ENCODE data around the gene NOL4L.

The NOL4L gene

GRCh38 chr20:32565735-32566032 is 19.4 kb downstream of the NOL4L start:
- Histone ChIP-seq H2AFZ (ENCODE audit: low read depth, low read length, severe bottlenecking) (no peak overlapping the region), H3F3A (ENCODE audit: insufficient read depth) (no peaks in the 10 kb centered on the region), H3K9ac (ENCODE audit: low read length) (no peak overlapping the region), H3K27ac (ENCODE audit: low read depth, low read length) (no peak overlapping the region), H3K36me3 (ENCODE audit: low read length) (no peaks in the 10 kb centered on the region), H3K27me3 (ENCODE audit: low read length) (no peaks in the 10 kb centered on the region), H3K79me2 (ENCODE audit: insufficient read depth, low read length) (no peaks in the 10 kb centered on the region), H3K9me3 (ENCODE audit: insufficient read depth, low read length) (no peaks in the 10 kb centered on the region), H4K20me1 (ENCODE audit: low read depth, low read length) (no peaks in the 10 kb centered on the region), H3K9me2 (replicated peaks; ENCODE audit: insufficient read depth, low read length) (no peaks in the 10 kb centered on the region), H3K4me3 (ENCODE audit: insufficient read depth, low read length, poor library complexity, severe bottlenecking) (no peak overlapping the region), H3K4me2 (ENCODE audit: low read depth, low read length, poor library complexity, severe bottlenecking) (no peak overlapping the region)
- TF ChIP-seq CTCF (IDR thresholded peaks at IDR 0.05; ENCODE audit: insufficient read depth, low read length, poor library complexity, severe bottlenecking) (no peak), EZH2phosphoT487 (conservative IDR thresholded peaks at IDR 0.05; ENCODE audit: low read length) (no peak)

GRCh38 chr20:32564921-32565734 is 20.0 kb downstream of the NOL4L start:
- H3K36me3 ChIP-seq (ENCODE audit: low read length), result no peaks in the 10 kb centered on the region

GRCh38 chr20:32564440-32564839 is 20.7 kb downstream of the NOL4L start:
- no peak overlapping the region for H3K27ac ChIP-seq (ENCODE audit: low read depth, low read length)
- no peaks in the 10 kb centered on the region for H3K9me2 ChIP-seq (replicated peaks; ENCODE audit: insufficient read depth, low read length)
- H3F3A ChIP-seq (ENCODE audit: insufficient read depth), result no peaks in the 10 kb centered on the region
- H3K9me3 ChIP-seq (ENCODE audit: insufficient read depth, low read length), result no peaks in the 10 kb centered on the region
- no peak overlapping the region for H2AFZ ChIP-seq (ENCODE audit: low read depth, low read length, severe bottlenecking)
- no peak for TF ChIP-seq EZH2phosphoT487 (conservative IDR thresholded peaks at IDR 0.05; ENCODE audit: low read length)
- no peak for TF ChIP-seq CTCF (IDR thresholded peaks at IDR 0.05; ENCODE audit: insufficient read depth, low read length, poor library complexity, severe bottlenecking)
- no peak overlapping the region for H3K4me3 ChIP-seq (ENCODE audit: insufficient read depth, low read length, poor library complexity, severe bottlenecking)
- no peaks in the 10 kb centered on the region for H3K27me3 ChIP-seq (ENCODE audit: low read length)
- H3K36me3 ChIP-seq (ENCODE audit: low read length), result no peaks in the 10 kb centered on the region
- no peak overlapping the region for H3K4me2 ChIP-seq (ENCODE audit: low read depth, low read length, poor library complexity, severe bottlenecking)
- H4K20me1 ChIP-seq (ENCODE audit: low read depth, low read length), result no peaks in the 10 kb centered on the region
- H3K9ac ChIP-seq (ENCODE audit: low read length), result no peak overlapping the region
- H3K79me2 ChIP-seq (ENCODE audit: insufficient read depth, low read length), result no peaks in the 10 kb centered on the region

More at GRCh38 chr20:32564921-32565734, 20.0 kb downstream of the NOL4L start:
- Histone ChIP-seq H3K4me3 (ENCODE audit: insufficient read depth, low read length, poor library complexity, severe bottlenecking) (no peak overlapping the region), H3K27ac (ENCODE audit: low read depth, low read length) (no peak overlapping the region), H3K27me3 (ENCODE audit: low read length) (no peaks in the 10 kb centered on the region), H3K9ac (ENCODE audit: low read length) (no peak overlapping the region), H3K9me3 (ENCODE audit: insufficient read depth, low read length) (no peaks in the 10 kb centered on the region), H4K20me1 (ENCODE audit: low read depth, low read length) (no peaks in the 10 kb centered on the region), H2AFZ (ENCODE audit: low read depth, low read length, severe bottlenecking) (no peak overlapping the region), H3K4me2 (ENCODE audit: low read depth, low read length, poor library complexity, severe bottlenecking) (no peak overlapping the region), H3F3A (ENCODE audit: insufficient read depth) (no peaks in the 10 kb centered on the region), H3K79me2 (ENCODE audit: insufficient read depth, low read length) (no peaks in the 10 kb centered on the region), H3K9me2 (replicated peaks; ENCODE audit: insufficient read depth, low read length) (no peaks in the 10 kb centered on the region)
- TF ChIP-seq CTCF (IDR thresholded peaks at IDR 0.05; ENCODE audit: insufficient read depth, low read length, poor library complexity, severe bottlenecking), result no peak
- TF ChIP-seq EZH2phosphoT487 (conservative IDR thresholded peaks at IDR 0.05; ENCODE audit: low read length), result no peak
